HFFc6 (cell line): ENCODE data around the gene SHISA5. TPM values are rescaled to one million over a fixed set of nuclear protein-coding genes. Genes with fewer than 3 reads are reported as not detected.

ENCODE experiments used
- DNase-seq: peaks from one replicate; pipeline ENCODE4 v3.0.0-alpha.2; 2018
- H3K27ac Mint-ChIP-seq: 2 replicates; pipeline ENCODE4 v1.8.0; 2020; ENCODE audit warnings: mild to moderate bottlenecking, mixed read lengths
- H3K27me3 Mint-ChIP-seq: 2 replicates; pipeline ENCODE4 v1.8.0; 2021; ENCODE audit warnings: mild to moderate bottlenecking, moderate library complexity, mixed read lengths; ENCODE audit not compliant: insufficient read depth
- H3K36me3 Mint-ChIP-seq: 2 replicates; pipeline ENCODE4 v1.8.0; 2021; ENCODE audit warnings: low read depth, mixed read lengths
- H3K4me1 Mint-ChIP-seq: 2 replicates; pipeline ENCODE4 v1.8.0; 2020; ENCODE audit warnings: low read depth, mixed read lengths
- H3K4me3 Mint-ChIP-seq: 2 replicates; pipeline ENCODE4 v1.8.0; 2020; ENCODE audit warnings: mild to moderate bottlenecking, moderate library complexity, mixed read lengths
- H3K9me3 Mint-ChIP-seq: 2 replicates; pipeline ENCODE4 v1.8.0; 2020; ENCODE audit warnings: mild to moderate bottlenecking, mixed read lengths
- total RNA-seq, 6 experiments: library from RNA; stranded (reverse); fragmentation: NEBNext Ultra II Directional; extraction: Animal tissue kit (Norgen Biotek cat#: 25700); gene quantifications; 2 replicates in 1 of 6; 3 replicates in 5 of 6; pipeline ENCODE4 v1.2.3, GENCODE V29; 2021
- TF ChIP-seq, protein P1 (sequence below): fragments of 200-600 bp; sonication (generic); IDR thresholded peaks from 2 replicates; pipeline ENCODE4 v1.5.0; 2021; ENCODE audit warnings: antibody characterized with exemption, mild to moderate bottlenecking

The SHISA5 gene
- total RNA-seq, 6 experiments from 2014 or later, result 266 to 286 (median 277) TPM

DNA sequence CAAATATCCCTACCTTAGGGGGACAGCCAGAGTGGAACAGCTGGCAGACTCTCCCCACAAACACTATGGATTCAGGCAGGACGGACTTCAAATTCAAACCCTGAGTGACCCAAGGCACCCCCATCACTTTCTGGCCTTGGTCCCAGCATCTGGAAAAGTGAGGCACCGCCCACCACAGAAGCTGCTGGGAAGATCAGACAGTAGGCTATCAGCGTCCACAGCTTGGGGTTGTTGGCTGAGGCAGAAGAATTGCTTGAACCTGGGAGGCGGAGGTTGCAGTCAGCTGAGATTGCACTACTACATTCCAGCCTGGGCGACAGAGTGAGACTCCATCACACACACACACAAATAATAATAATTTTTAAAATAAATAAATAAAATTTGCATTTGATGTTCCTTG is 44.2 kb upstream of the SHISA5 start:
- DNase-seq, result no peak
- H3K27me3 Mint-ChIP-seq, result peaks cover 2% of the 10 kb centered on the region; the same call in 1 of the 2 replicates
- H3K4me1 Mint-ChIP-seq, result no peaks in the 10 kb centered on the region
- no peaks in the 10 kb centered on the region for H3K9me3 Mint-ChIP-seq
- no peak overlapping the region; the same call in 1 of the 2 replicates for H3K27ac Mint-ChIP-seq
- H3K36me3 Mint-ChIP-seq, result no peaks in the 10 kb centered on the region
- H3K4me3 Mint-ChIP-seq, result no peak overlapping the region
- TF ChIP-seq, protein P1, sequence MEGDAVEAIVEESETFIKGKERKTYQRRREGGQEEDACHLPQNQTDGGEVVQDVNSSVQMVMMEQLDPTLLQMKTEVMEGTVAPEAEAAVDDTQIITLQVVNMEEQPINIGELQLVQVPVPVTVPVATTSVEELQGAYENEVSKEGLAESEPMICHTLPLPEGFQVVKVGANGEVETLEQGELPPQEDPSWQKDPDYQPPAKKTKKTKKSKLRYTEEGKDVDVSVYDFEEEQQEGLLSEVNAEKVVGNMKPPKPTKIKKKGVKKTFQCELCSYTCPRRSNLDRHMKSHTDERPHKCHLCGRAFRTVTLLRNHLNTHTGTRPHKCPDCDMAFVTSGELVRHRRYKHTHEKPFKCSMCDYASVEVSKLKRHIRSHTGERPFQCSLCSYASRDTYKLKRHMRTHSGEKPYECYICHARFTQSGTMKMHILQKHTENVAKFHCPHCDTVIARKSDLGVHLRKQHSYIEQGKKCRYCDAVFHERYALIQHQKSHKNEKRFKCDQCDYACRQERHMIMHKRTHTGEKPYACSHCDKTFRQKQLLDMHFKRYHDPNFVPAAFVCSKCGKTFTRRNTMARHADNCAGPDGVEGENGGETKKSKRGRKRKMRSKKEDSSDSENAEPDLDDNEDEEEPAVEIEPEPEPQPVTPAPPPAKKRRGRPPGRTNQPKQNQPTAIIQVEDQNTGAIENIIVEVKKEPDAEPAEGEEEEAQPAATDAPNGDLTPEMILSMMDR, result no peak

- H3K27me3 Mint-ChIP-seq, result peaks cover 2% of the 10 kb centered on the region; the same call in 1 of the 2 replicates
- no peaks in the 10 kb centered on the region for H3K9me3 Mint-ChIP-seq
- no peaks in the 10 kb centered on the region for H3K36me3 Mint-ChIP-seq
- no peaks in the 10 kb centered on the region for H3K4me1 Mint-ChIP-seq
- H3K27ac Mint-ChIP-seq, result no peak overlapping the region
- TF ChIP-seq, protein P1, result no peak
- H3K4me3 Mint-ChIP-seq, result no peak overlapping the region
- DNase-seq, result no peak
Measured at GRCh38 chr3:48546203-48546829, 42.3 kb upstream of the SHISA5 start.

DNA sequence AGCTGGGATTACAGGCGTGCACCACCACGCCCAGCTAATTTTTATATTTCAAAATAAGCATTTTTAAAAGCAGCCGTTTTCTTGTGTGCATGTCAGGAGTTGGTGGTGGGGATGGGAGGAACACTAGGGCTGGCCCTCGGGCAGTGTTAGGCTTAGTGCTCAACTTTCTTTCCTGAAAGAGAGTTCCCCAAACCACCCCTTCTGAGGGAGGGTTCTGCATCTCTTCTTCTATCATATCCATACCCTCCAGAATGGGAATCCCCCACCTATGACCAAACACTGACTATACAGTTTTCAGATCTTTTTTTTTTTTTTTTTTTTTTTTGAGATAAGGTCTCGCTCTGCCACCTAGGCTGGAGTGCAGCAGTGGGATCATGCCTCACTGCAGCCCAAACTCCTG is 40.2 kb upstream of the SHISA5 start:
- H3K27ac Mint-ChIP-seq, result no peak overlapping the region
- H3K4me3 Mint-ChIP-seq, result no peak overlapping the region
- H3K9me3 Mint-ChIP-seq, result no peaks in the 10 kb centered on the region
- TF ChIP-seq, protein P1, result no peak
- H3K36me3 Mint-ChIP-seq, result no peaks in the 10 kb centered on the region
- DNase-seq, result no peak
- no peaks in the 10 kb centered on the region; the same call in 1 of the 2 replicates for H3K27me3 Mint-ChIP-seq
- no peaks in the 10 kb centered on the region for H3K4me1 Mint-ChIP-seq

DNA sequence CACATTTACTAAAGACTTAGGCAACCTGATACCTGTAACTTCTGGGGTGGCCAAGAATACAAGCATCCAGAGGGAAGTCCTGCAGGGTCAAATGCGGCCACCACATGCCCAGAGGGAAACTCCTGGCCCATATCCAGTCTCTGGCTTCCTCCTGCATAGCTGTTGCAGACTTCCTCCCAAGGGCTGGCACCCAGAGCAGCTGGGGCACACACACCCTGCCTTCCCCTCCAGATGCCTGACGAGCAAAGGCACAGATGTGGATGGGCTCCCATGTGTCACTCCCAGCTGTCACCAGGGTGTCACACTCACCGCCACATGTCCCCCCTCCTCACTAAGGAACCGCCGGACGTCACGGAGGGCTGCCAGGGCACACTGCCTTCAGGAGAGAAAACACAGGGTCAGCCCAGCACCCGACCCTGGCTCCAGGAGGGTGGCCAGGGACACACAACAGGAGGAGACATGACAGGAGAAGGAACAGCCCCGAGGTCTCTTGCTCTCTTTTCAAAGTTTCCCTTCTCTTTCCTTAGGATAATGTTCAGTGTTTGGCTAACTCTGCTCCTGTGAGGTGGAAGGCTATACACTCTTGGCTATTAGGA is 39.4 kb upstream of the SHISA5 start:
- no peaks in the 10 kb centered on the region for H3K9me3 Mint-ChIP-seq
- no peak overlapping the region for H3K4me3 Mint-ChIP-seq
- H3K27me3 Mint-ChIP-seq, result no peaks in the 10 kb centered on the region; the same call in 1 of the 2 replicates
- DNase-seq, result no peak
- TF ChIP-seq, protein P1, result no peak
- no peaks in the 10 kb centered on the region for H3K4me1 Mint-ChIP-seq
- no peak overlapping the region for H3K27ac Mint-ChIP-seq
- H3K36me3 Mint-ChIP-seq, result no peaks in the 10 kb centered on the region

GRCh38 chr3:48538451-48538850 is 34.5 kb upstream of the SHISA5 start:
- H3K27ac Mint-ChIP-seq, result no peak overlapping the region
- H3K4me1 Mint-ChIP-seq, result no peaks in the 10 kb centered on the region
- no peaks in the 10 kb centered on the region for H3K27me3 Mint-ChIP-seq
- DNase-seq, result no peak
- no peaks in the 10 kb centered on the region for H3K9me3 Mint-ChIP-seq
- TF ChIP-seq, protein P1, result no peak
- no peak overlapping the region for H3K4me3 Mint-ChIP-seq
- 0 out of 2 replicates have a peak, but pooled peaks cover 4% of the 10 kb centered on the region for H3K36me3 Mint-ChIP-seq
